ENCODE measurements around the gene ENOPH1. TPM values are rescaled to one million over a fixed set of nuclear protein-coding genes. Genes with fewer than 3 reads are reported as not detected.

Gene ENOPH1
- total and polyA plus RNA-seq, 9 of the 15 experiments (the other 6 are each of a cell fraction or from before 2014, with no cell fraction given) = 29.8 to 71.4 (median 48.9) TPM

GRCh38 chr4:82421796-82422560 is 8.4 kb upstream of the ENOPH1 start (continued):
- TF ChIP-seq PTRF (tag; IDR thresholded peaks at IDR 0.05) = no peak
- no peak for TF ChIP-seq EP300 (IDR thresholded peaks at IDR 0.05; ENCODE audit: low read length)
- no peak for TF ChIP-seq ERF (CRISPR knock-in tag; IDR thresholded peaks at IDR 0.05)
- TF ChIP-seq HNRNPUL1 (IDR thresholded peaks at IDR 0.05; ENCODE audit: low read length) = peak; percentile 87; the same call in 1 of the 2 replicates
- TF ChIP-seq POLR2AphosphoS2 (IDR thresholded peaks at IDR 0.05; ENCODE audit: low read length) = peak; percentile 92
- no peak for TF ChIP-seq ZFP1 (CRISPR knock-in tag; IDR thresholded peaks at IDR 0.05)
- TF ChIP-seq POLR2G (IDR thresholded peaks at IDR 0.05; ENCODE audit: low read depth, low read length) = peak; percentile 55
- no peak for TF ChIP-seq NCOA4 (IDR thresholded peaks at IDR 0.05; ENCODE audit: partially characterized antibody)
- no peak for TF ChIP-seq PHF21A (IDR thresholded peaks at IDR 0.05; ENCODE audit: borderline replicate concordance, low read depth)
- TF ChIP-seq, protein P1, sequence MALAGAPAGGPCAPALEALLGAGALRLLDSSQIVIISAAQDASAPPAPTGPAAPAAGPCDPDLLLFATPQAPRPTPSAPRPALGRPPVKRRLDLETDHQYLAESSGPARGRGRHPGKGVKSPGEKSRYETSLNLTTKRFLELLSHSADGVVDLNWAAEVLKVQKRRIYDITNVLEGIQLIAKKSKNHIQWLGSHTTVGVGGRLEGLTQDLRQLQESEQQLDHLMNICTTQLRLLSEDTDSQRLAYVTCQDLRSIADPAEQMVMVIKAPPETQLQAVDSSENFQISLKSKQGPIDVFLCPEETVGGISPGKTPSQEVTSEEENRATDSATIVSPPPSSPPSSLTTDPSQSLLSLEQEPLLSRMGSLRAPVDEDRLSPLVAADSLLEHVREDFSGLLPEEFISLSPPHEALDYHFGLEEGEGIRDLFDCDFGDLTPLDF (CRISPR knock-in tag; IDR thresholded peaks at IDR 0.05) = peak; percentile 54; the same call in 1 of the 2 replicates
- TF ChIP-seq BACH1 (tag; IDR thresholded peaks at IDR 0.05) = no peak
- TF ChIP-seq, protein P2, sequence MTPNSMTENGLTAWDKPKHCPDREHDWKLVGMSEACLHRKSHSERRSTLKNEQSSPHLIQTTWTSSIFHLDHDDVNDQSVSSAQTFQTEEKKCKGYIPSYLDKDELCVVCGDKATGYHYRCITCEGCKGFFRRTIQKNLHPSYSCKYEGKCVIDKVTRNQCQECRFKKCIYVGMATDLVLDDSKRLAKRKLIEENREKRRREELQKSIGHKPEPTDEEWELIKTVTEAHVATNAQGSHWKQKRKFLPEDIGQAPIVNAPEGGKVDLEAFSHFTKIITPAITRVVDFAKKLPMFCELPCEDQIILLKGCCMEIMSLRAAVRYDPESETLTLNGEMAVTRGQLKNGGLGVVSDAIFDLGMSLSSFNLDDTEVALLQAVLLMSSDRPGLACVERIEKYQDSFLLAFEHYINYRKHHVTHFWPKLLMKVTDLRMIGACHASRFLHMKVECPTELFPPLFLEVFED (CRISPR knock-in tag; conservative IDR thresholded peaks at IDR 0.05) = 0 out of 2 replicates have a peak, but pooled peaks have one; percentile 4
- TF ChIP-seq, protein P3, sequence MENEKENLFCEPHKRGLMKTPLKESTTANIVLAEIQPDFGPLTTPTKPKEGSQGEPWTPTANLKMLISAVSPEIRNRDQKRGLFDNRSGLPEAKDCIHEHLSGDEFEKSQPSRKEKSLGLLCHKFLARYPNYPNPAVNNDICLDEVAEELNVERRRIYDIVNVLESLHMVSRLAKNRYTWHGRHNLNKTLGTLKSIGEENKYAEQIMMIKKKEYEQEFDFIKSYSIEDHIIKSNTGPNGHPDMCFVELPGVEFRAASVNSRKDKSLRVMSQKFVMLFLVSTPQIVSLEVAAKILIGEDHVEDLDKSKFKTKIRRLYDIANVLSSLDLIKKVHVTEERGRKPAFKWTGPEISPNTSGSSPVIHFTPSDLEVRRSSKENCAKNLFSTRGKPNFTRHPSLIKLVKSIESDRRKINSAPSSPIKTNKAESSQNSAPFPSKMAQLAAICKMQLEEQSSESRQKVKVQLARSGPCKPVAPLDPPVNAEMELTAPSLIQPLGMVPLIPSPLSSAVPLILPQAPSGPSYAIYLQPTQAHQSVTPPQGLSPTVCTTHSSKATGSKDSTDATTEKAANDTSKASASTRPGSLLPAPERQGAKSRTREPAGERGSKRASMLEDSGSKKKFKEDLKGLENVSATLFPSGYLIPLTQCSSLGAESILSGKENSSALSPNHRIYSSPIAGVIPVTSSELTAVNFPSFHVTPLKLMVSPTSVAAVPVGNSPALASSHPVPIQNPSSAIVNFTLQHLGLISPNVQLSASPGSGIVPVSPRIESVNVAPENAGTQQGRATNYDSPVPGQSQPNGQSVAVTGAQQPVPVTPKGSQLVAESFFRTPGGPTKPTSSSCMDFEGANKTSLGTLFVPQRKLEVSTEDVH (IDR thresholded peaks at IDR 0.05; ENCODE audit: low read depth, partially characterized antibody) = peak; percentile 48
